ENCODE measurements around the gene HSPBP1. TPM values are rescaled to one million over a fixed set of nuclear protein-coding genes. Genes with fewer than 3 reads are reported as not detected.

HSPBP1 gene
- total and polyA plus RNA-seq, 2 of the 4 experiments (the other 2 are of a cell fraction) = 21.0 to 43.2 TPM

- H3K4me2 ChIP-seq (ENCODE audit: low read depth, low read length) = no peak overlapping the region
- H3K56ac ChIP-seq (ENCODE audit: extremely low read depth, insufficient read depth, low read length) = no peak overlapping the region
- H3K79me1 ChIP-seq (ENCODE audit: low read depth in 1 of 2, low read length in 2 of 2) = peaks cover 2 to 34% of the 10 kb centered on the region in 2 experiments; a peak in 3 of 4 replicates
- no peak for DNase-seq
- ChIA-PET CTCF (no interaction called here), POLR2A (ENCODE audit: unreplicated experiment) (no interaction called here)
- H2BK15ac ChIP-seq (ENCODE audit: low read depth, low read length) = no peak overlapping the region
- no peak overlapping the region for H3K4ac ChIP-seq (ENCODE audit: low read depth, low read length)
- H2AK9ac ChIP-seq (replicated peaks; ENCODE audit: low read depth, low read length, poor library complexity) = no peak overlapping the region
- no peaks in the 10 kb centered on the region for H3K27me3 ChIP-seq (ENCODE audit: control insufficient read depth, insufficient read depth, low read length)
- no TSS peak for BruUV-seq (replicated peaks)
- H3K14ac ChIP-seq (replicated peaks; ENCODE audit: low read depth, low read length) = no peak overlapping the region
- no peak for ATAC-seq (ENCODE audit: low read depth)
- H2BK20ac ChIP-seq (ENCODE audit: low read depth, low read length) = no peak overlapping the region
- H3K9me3 ChIP-seq (ENCODE audit: control insufficient read depth, insufficient read depth, low read length) = no peaks in the 10 kb centered on the region
- H3K18ac ChIP-seq (ENCODE audit: low read depth, low read length) = no peak overlapping the region
- intact Hi-C loops (cut with micrococcal nuclease) = no loop called here
- dilution Hi-C loops (cut with HindIII; ENCODE audit: low sequenced_read_pairs, unreplicated experiment) = no loop called here
- no peak for TF ChIP-seq RCOR1 (IDR thresholded peaks at IDR 0.05; ENCODE audit: insufficient replicate concordance, low read length)
- TF ChIP-seq BHLHE40 (IDR thresholded peaks at IDR 0.05; ENCODE audit: low read depth, low read length) = no peak
- no peak for TF ChIP-seq FOS (IDR thresholded peaks at IDR 0.05; ENCODE audit: low read depth, low read length)
- no peak for TF ChIP-seq USF2 (IDR thresholded peaks at IDR 0.05; ENCODE audit: low read depth, low read length)
- TF ChIP-seq NFE2L2 (IDR thresholded peaks at IDR 0.05; ENCODE audit: low read depth, low read length) = no peak
- no peak for TF ChIP-seq POLR2A (IDR thresholded peaks at IDR 0.05; ENCODE audit: low read depth, low read length)
- H4K91ac ChIP-seq (ENCODE audit: insufficient read depth, low read depth, low read length) = no peak overlapping the region
- no peak overlapping the region for H3K23ac ChIP-seq (ENCODE audit: low read depth, low read length)
- no peak overlapping the region for H3K4me3 ChIP-seq (ENCODE audit: insufficient read depth, low read depth, low read length)
- H3K9me1 ChIP-seq (ENCODE audit: insufficient read depth, low read length) = peaks cover 5% of the 10 kb centered on the region
- peaks cover 3% of the 10 kb centered on the region for H4K20me1 ChIP-seq (ENCODE audit: insufficient read depth, low read length)
- no peak overlapping the region for H4K5ac ChIP-seq (ENCODE audit: low read depth, low read length)
- 100% methylated on average over 2 of the region's 6 CpGs; no CpG with 5 or more reads in 1 of the 2 experiments for WGBS, 2 experiments (ENCODE audit: extremely low coverage in 2 of 2, insufficient read length in 1 of 2)
- H2AFZ ChIP-seq (replicated peaks; ENCODE audit: low read length, poor library complexity) = no peak overlapping the region
- H2BK5ac ChIP-seq (ENCODE audit: low read depth, low read length, poor library complexity, severe bottlenecking) = no peak overlapping the region
- no peak overlapping the region for H3K27ac ChIP-seq (ENCODE audit: insufficient read depth, low read length)
- H3K36me3 ChIP-seq (ENCODE audit: control insufficient read depth, insufficient read depth, low read length) = peaks cover 81% of the 10 kb centered on the region
- in situ Hi-C loops (cut with MboI; ENCODE audit: low sequenced_read_pairs) = no loop called here
- H3K9ac ChIP-seq (ENCODE audit: low read depth, low read length) = no peak overlapping the region
- no peak overlapping the region for H2AK5ac ChIP-seq (ENCODE audit: low read depth, low read length)
- H4K8ac ChIP-seq (ENCODE audit: low read depth in 2 of 2, low read length in 2 of 2) = no peak overlapping the region
- H2BK120ac ChIP-seq (ENCODE audit: low read depth, low read length) = no peak overlapping the region
- H3K4me1 ChIP-seq (ENCODE audit: control insufficient read depth, insufficient read depth, low read length) = no peaks in the 10 kb centered on the region
Observed at GRCh38 chr19:55240713-55241020, 39.2 kb downstream of the HSPBP1 start.
